WTC11 (cell line): ENCODE results near the gene PRKCB. TPM values are rescaled to one million over a fixed set of nuclear protein-coding genes. Genes with fewer than 3 reads are reported as not detected.
"Not testable (repeated sequence)": the region's sequence is repeated elsewhere in the genome, so short reads cannot be mapped to it uniquely, and the experiment has no call there.

Experiments used
- ATAC-seq: fragments of 200-7000 bp; cut with Tn5 transposase; 2 replicates; pipeline ENCODE4 v1.10.0; 2021; ENCODE audit warnings: mild to moderate bottlenecking, moderate library complexity
- CTCF ChIA-PET: fragments of 300-600 bp; sonication (Branson Sonifier 250); formaldehyde crosslinking; loops from one replicate; lab custom pipeline; 2021; ENCODE audit warnings: antibody characterized with exemption; lab: Charles Lee
- POLR2A ChIA-PET: fragments of 350-600 bp; sonication (Branson Sonifier 250); formaldehyde crosslinking; loops from one replicate; lab custom pipeline; 2021; ENCODE audit warnings: antibody characterized with exemption; lab: Charles Lee
- DNase-seq: peaks from one replicate; pipeline ENCODE4 v3.0.0; 2021; ENCODE audit warnings: low spot score
- H3K27ac Mint-ChIP-seq: 2 replicates; pipeline ENCODE4 v1.8.0; 2021; ENCODE audit warnings: mixed read lengths
- H3K27me3 Mint-ChIP-seq: 2 replicates; pipeline ENCODE4 v1.8.0; 2021; ENCODE audit warnings: low read depth, mild to moderate bottlenecking, moderate library complexity, mixed read lengths
- H3K36me3 Mint-ChIP-seq: 2 replicates; pipeline ENCODE4 v1.8.0; 2021; ENCODE audit warnings: mixed read lengths
- H3K4me1 Mint-ChIP-seq: 2 replicates; pipeline ENCODE4 v1.8.0; 2022; ENCODE audit warnings: mixed read lengths
- H3K4me3 Mint-ChIP-seq: 2 replicates; pipeline ENCODE4 v1.8.0; 2021; ENCODE audit warnings: mild to moderate bottlenecking, moderate library complexity, mixed read lengths
- H3K9me3 Mint-ChIP-seq: 2 replicates; pipeline ENCODE4 v1.8.0; 2021; ENCODE audit warnings: mixed read lengths
- AFF4 ChIP-seq: sonication (generic); formaldehyde crosslinking; IDR thresholded peaks from 2 replicates; pipeline ENCODE4 v1.8.1; 2023; ENCODE audit warnings: mild to moderate bottlenecking, missing genetic modification reagents, borderline replicate concordance
- ATF6 ChIP-seq: sonication (generic); formaldehyde crosslinking; IDR thresholded peaks from 2 replicates; pipeline ENCODE4 v1.8.1; 2023; ENCODE audit warnings: mild to moderate bottlenecking, missing genetic modification reagents
- CDX4 ChIP-seq: fragments of 250-450 bp; sonication (Bioruptor Pico); IDR thresholded peaks from 2 replicates; pipeline ENCODE4 v1.9.0; 2021; ENCODE audit warnings: moderate library complexity, mild to moderate bottlenecking, inconsistent platforms, borderline replicate concordance
- CREB1 ChIP-seq: sonication (generic); formaldehyde crosslinking; IDR thresholded peaks from 2 replicates; pipeline ENCODE4 v1.8.0; 2023; ENCODE audit warnings: mild to moderate bottlenecking, missing genetic modification reagents
- ETV6 ChIP-seq: sonication (generic); formaldehyde crosslinking; IDR thresholded peaks from 2 replicates; pipeline ENCODE4 v1.8.1; 2022; ENCODE audit warnings: mild to moderate bottlenecking, missing genetic modification reagents
- FOXP1 ChIP-seq: sonication (generic); formaldehyde crosslinking; IDR thresholded peaks from 2 replicates; pipeline ENCODE4 v1.8.0; 2022; ENCODE audit warnings: missing genetic modification reagents, mild to moderate bottlenecking, moderate library complexity, borderline replicate concordance
- GRHL2 ChIP-seq: fragments of 250-450 bp; sonication (Bioruptor Pico); IDR thresholded peaks from 2 replicates; pipeline ENCODE4 v1.8.0; 2022; ENCODE audit warnings: mild to moderate bottlenecking, moderate library complexity; ENCODE audit not compliant: insufficient replicate concordance, severe bottlenecking
- HMGXB4 ChIP-seq: sonication (generic); formaldehyde crosslinking; IDR thresholded peaks from 2 replicates; pipeline ENCODE4 v1.8.1; 2023; ENCODE audit warnings: mild to moderate bottlenecking, moderate library complexity, missing genetic modification reagents
- MAX ChIP-seq: sonication (generic); formaldehyde crosslinking; IDR thresholded peaks from 2 replicates; pipeline ENCODE4 v1.8.0; 2022; ENCODE audit warnings: mild to moderate bottlenecking, missing genetic modification reagents
- MLX ChIP-seq: sonication (generic); formaldehyde crosslinking; IDR thresholded peaks from 2 replicates; pipeline ENCODE4 v1.8.1; 2023; ENCODE audit warnings: mild to moderate bottlenecking, missing genetic modification reagents, moderate library complexity
- NR3C1 ChIP-seq: sonication (generic); formaldehyde crosslinking; conservative IDR thresholded peaks from 2 replicates; pipeline ENCODE4 v1.8.1; 2023; ENCODE audit warnings: low read depth, mild to moderate bottlenecking, missing genetic modification reagents
- RELA ChIP-seq: sonication (generic); formaldehyde crosslinking; IDR thresholded peaks from 2 replicates; pipeline ENCODE4 v1.8.1; 2022; ENCODE audit warnings: missing genetic modification reagents, mild to moderate bottlenecking, borderline replicate concordance
- TEAD1 ChIP-seq: sonication (generic); formaldehyde crosslinking; IDR thresholded peaks from 2 replicates; pipeline ENCODE4 v1.8.0; 2022; ENCODE audit warnings: mild to moderate bottlenecking, missing genetic modification reagents
- ZBTB21 ChIP-seq: sonication (generic); formaldehyde crosslinking; IDR thresholded peaks from 2 replicates; pipeline ENCODE4 v1.8.1; 2023; ENCODE audit warnings: mild to moderate bottlenecking, missing genetic modification reagents, borderline replicate concordance
- ZNF263 ChIP-seq: sonication (generic); formaldehyde crosslinking; IDR thresholded peaks from 2 replicates; pipeline ENCODE4 v1.8.1; 2022; ENCODE audit warnings: low read depth, mild to moderate bottlenecking, moderate library complexity, missing genetic modification reagents
- ZNF423 ChIP-seq: fragments of 250-450 bp; sonication (Bioruptor Pico); IDR thresholded peaks from 2 replicates; pipeline ENCODE4 v2.1.2; 2022; ENCODE audit warnings: mild to moderate bottlenecking, moderate library complexity
- ZSCAN18 ChIP-seq: fragments of 250-450 bp; sonication (Bioruptor Pico); IDR thresholded peaks from 2 replicates; pipeline ENCODE4 v2.1.2; 2022; ENCODE audit warnings: mild to moderate bottlenecking, moderate library complexity
- total RNA-seq: library from RNA; stranded (reverse); gene quantifications from 3 replicates; pipeline ENCODE4 v1.2.3, GENCODE V29; 2021

Gene PRKCB
- total RNA-seq, 1 experiment from 2014 or later, result 6.9 TPM

- DNase-seq, result no peak
- H3K27ac Mint-ChIP-seq, result no peak overlapping the region
- ATAC-seq, result no peak
- POLR2A ChIA-PET, result no interaction called here
- H3K27me3 Mint-ChIP-seq, result no peaks in the 10 kb centered on the region; the same call in 1 of the 2 replicates
- no peaks in the 10 kb centered on the region for H3K9me3 Mint-ChIP-seq
- CTCF ChIA-PET, result interaction anchor here (1.6 to 2.8 kb wide), 4 partner anchors 8 to 211 kb away, joined by 6 to 10 read pairs (median 8); no protein-coding TSS in a partner anchor
- no peak for TF ChIP-seq ZBTB21 (CRISPR knock-in tag)
- no peak for TF ChIP-seq ETV6 (CRISPR knock-in tag)
- TF ChIP-seq FOXP1 (CRISPR knock-in tag), result no peak
- TF ChIP-seq GRHL2 (CRISPR knock-in tag), result no peak
- TF ChIP-seq CDX4 (CRISPR knock-in tag), result no peak
- no peak for TF ChIP-seq MLX (CRISPR knock-in tag)
- no peak for TF ChIP-seq ZNF423 (CRISPR knock-in tag)
- TF ChIP-seq MAX (CRISPR knock-in tag), result no peak
- H3K4me3 Mint-ChIP-seq, result no peak overlapping the region
- no peaks in the 10 kb centered on the region for H3K36me3 Mint-ChIP-seq
- 0 out of 2 replicates have a peak, but pooled peaks cover 3% of the 10 kb centered on the region for H3K4me1 Mint-ChIP-seq
These were observed 178.3 kb downstream of the PRKCB start for GRCh38 chr16:24013864-24014645.

GRCh38 chr16:24014955-24015354, 179.2 kb downstream of the PRKCB start:
- H3K36me3 Mint-ChIP-seq, H3K27me3 Mint-ChIP-seq, H3K4me3 Mint-ChIP-seq, H3K27ac Mint-ChIP-seq, H3K4me1 Mint-ChIP-seq, ATAC-seq, POLR2A ChIA-PET, DNase-seq, H3K9me3 Mint-ChIP-seq: not testable (repeated sequence)
- CTCF ChIA-PET, result interaction anchor here (1.1 to 3.2 kb wide), 9 partner anchors 9 to 502 kb away, joined by 3 to 23 read pairs (median 10); no protein-coding TSS in a partner anchor

- Mint-ChIP-seq H3K9me3 (no peaks in the 10 kb centered on the region), H3K27me3 (no peaks in the 10 kb centered on the region; the same call in 1 of the 2 replicates), H3K36me3 (no peaks in the 10 kb centered on the region), H3K4me3 (no peak overlapping the region), H3K27ac (no peak overlapping the region), H3K4me1 (0 out of 2 replicates have a peak, but pooled peaks cover 3% of the 10 kb centered on the region)
- CTCF ChIA-PET, result interaction anchor here (0.5 to 3.2 kb wide), 24 partner anchors 9 to 501 kb away, joined by 3 to 23 read pairs (median 4); no protein-coding TSS in a partner anchor
- no peak for DNase-seq
- ATAC-seq, result no peak
- POLR2A ChIA-PET, result interaction anchor here (0.5 to 1.0 kb wide), 2 partner anchors 36 to 494 kb away, joined by 3 read pairs; no protein-coding TSS in a partner anchor
- TF ChIP-seq ZSCAN18, result no peak
- TF ChIP-seq CREB1 (CRISPR knock-in tag), result no peak
- TF ChIP-seq ZNF263, result no peak
- TF ChIP-seq RELA (CRISPR knock-in tag), result no peak
- TF ChIP-seq ATF6 (CRISPR knock-in tag), result no peak
- no peak for TF ChIP-seq NR3C1
- no peak for TF ChIP-seq HMGXB4 (CRISPR knock-in tag)
- no peak for TF ChIP-seq MLX (CRISPR knock-in tag)
- TF ChIP-seq AFF4, result no peak
- no peak for TF ChIP-seq TEAD1 (CRISPR knock-in tag)
- no peak for TF ChIP-seq GRHL2 (CRISPR knock-in tag)
These were observed 180.1 kb downstream of the PRKCB start for GRCh38 chr16:24015923-24016322.
